H1 (cell line): ENCODE results near the gene CD81. TPM values are rescaled to one million over a fixed set of nuclear protein-coding genes. Genes with fewer than 3 reads are reported as not detected.

Experiments used
- ASH2L ChIP-seq: fragments of 200-600, 300-600 bp; sonication (generic); IDR thresholded peaks from one replicate; pipeline ENCODE4 v1.7.1; 2017; ENCODE audit warnings: low read length
- NANOG ChIP-seq: IDR thresholded peaks from 2 replicates; pipeline ENCODE4 v1.6.1; 2011; ENCODE audit warnings: low read length, low read depth, mild to moderate bottlenecking, inconsistent platforms; ENCODE audit not compliant: insufficient read depth, poor library complexity, severe bottlenecking
- polyA plus RNA-seq, 7 experiments: library from polyadenylated mRNA; depleted of rRNA in 3 of 7; stranded (reverse) in 5 of 7; unstranded in 2 of 7; fragments of >200 nt in 5 of 7; fragments of 200-250 nt in 2 of 7; gene quantifications; 1 replicate in 5 of 7; 2 replicates in 1 of 7; 4 replicates in 1 of 7; pipeline versions ENCODE4 v1.2.1 to v1.2.3, GENCODE V29; 2011 to 2013; ENCODE audit warnings: missing spikeins in 2 of 7, mixed read lengths in 2 of 7
- total RNA-seq: library from RNA; stranded (reverse); fragmentation: NEBNext Ultra II Directional; extraction: Animal tissue kit (Norgen Biotek cat#: 25700); gene quantifications from 2 replicates; pipeline ENCODE4 v1.2.1, GENCODE V29; 2021
- TF ChIP-seq, protein P1 (sequence below): fragments of 300-600 bp; sonication (generic); IDR thresholded peaks from 2 replicates; pipeline ENCODE4 v1.7.1; 2012; ENCODE audit warnings: low read length, moderate library complexity, mild to moderate bottlenecking, inconsistent platforms; ENCODE audit not compliant: insufficient replicate concordance

CD81 gene
- total and polyA plus RNA-seq, 2 of the 8 experiments (the other 6 are each of a cell fraction or from before 2014, with no cell fraction given): 238 to 309 TPM

DNA sequence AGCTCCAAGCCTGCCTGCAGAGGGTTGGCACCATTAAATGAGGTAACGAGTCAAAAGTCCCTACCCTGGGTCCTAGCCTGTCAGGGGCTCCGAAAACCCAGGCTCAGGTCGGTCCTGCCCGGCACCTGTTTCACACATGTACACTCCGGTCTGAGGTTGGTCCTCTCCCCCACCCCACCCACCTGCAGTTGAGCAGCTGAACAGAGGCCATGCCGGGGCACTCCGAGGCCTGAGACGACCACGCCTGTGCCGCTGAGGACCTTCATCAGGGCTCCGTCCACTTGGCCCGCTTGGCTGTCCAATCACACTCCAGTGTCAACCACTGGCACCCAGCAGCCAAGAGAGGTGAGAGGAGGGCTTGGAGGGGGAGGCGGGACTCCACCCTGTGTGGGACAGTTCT is 25.0 kb downstream of the CD81 start (continued):
- TF ChIP-seq, protein P1, sequence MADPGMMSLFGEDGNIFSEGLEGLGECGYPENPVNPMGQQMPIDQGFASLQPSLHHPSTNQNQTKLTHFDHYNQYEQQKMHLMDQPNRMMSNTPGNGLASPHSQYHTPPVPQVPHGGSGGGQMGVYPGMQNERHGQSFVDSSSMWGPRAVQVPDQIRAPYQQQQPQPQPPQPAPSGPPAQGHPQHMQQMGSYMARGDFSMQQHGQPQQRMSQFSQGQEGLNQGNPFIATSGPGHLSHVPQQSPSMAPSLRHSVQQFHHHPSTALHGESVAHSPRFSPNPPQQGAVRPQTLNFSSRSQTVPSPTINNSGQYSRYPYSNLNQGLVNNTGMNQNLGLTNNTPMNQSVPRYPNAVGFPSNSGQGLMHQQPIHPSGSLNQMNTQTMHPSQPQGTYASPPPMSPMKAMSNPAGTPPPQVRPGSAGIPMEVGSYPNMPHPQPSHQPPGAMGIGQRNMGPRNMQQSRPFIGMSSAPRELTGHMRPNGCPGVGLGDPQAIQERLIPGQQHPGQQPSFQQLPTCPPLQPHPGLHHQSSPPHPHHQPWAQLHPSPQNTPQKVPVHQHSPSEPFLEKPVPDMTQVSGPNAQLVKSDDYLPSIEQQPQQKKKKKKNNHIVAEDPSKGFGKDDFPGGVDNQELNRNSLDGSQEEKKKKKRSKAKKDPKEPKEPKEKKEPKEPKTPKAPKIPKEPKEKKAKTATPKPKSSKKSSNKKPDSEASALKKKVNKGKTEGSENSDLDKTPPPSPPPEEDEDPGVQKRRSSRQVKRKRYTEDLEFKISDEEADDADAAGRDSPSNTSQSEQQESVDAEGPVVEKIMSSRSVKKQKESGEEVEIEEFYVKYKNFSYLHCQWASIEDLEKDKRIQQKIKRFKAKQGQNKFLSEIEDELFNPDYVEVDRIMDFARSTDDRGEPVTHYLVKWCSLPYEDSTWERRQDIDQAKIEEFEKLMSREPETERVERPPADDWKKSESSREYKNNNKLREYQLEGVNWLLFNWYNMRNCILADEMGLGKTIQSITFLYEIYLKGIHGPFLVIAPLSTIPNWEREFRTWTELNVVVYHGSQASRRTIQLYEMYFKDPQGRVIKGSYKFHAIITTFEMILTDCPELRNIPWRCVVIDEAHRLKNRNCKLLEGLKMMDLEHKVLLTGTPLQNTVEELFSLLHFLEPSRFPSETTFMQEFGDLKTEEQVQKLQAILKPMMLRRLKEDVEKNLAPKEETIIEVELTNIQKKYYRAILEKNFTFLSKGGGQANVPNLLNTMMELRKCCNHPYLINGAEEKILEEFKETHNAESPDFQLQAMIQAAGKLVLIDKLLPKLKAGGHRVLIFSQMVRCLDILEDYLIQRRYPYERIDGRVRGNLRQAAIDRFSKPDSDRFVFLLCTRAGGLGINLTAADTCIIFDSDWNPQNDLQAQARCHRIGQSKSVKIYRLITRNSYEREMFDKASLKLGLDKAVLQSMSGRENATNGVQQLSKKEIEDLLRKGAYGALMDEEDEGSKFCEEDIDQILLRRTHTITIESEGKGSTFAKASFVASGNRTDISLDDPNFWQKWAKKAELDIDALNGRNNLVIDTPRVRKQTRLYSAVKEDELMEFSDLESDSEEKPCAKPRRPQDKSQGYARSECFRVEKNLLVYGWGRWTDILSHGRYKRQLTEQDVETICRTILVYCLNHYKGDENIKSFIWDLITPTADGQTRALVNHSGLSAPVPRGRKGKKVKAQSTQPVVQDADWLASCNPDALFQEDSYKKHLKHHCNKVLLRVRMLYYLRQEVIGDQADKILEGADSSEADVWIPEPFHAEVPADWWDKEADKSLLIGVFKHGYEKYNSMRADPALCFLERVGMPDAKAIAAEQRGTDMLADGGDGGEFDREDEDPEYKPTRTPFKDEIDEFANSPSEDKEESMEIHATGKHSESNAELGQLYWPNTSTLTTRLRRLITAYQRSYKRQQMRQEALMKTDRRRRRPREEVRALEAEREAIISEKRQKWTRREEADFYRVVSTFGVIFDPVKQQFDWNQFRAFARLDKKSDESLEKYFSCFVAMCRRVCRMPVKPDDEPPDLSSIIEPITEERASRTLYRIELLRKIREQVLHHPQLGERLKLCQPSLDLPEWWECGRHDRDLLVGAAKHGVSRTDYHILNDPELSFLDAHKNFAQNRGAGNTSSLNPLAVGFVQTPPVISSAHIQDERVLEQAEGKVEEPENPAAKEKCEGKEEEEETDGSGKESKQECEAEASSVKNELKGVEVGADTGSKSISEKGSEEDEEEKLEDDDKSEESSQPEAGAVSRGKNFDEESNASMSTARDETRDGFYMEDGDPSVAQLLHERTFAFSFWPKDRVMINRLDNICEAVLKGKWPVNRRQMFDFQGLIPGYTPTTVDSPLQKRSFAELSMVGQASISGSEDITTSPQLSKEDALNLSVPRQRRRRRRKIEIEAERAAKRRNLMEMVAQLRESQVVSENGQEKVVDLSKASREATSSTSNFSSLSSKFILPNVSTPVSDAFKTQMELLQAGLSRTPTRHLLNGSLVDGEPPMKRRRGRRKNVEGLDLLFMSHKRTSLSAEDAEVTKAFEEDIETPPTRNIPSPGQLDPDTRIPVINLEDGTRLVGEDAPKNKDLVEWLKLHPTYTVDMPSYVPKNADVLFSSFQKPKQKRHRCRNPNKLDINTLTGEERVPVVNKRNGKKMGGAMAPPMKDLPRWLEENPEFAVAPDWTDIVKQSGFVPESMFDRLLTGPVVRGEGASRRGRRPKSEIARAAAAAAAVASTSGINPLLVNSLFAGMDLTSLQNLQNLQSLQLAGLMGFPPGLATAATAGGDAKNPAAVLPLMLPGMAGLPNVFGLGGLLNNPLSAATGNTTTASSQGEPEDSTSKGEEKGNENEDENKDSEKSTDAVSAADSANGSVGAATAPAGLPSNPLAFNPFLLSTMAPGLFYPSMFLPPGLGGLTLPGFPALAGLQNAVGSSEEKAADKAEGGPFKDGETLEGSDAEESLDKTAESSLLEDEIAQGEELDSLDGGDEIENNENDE: no peak
- TF ChIP-seq NANOG: no peak
- TF ChIP-seq ASH2L: no peak
